ENCODE results near the gene ADAMTS9. TPM values are rescaled to one million over a fixed set of nuclear protein-coding genes. Genes with fewer than 3 reads are reported as not detected.

Gene ADAMTS9
- total and polyA plus RNA-seq, 11 donors: 11.3 to 74.4 (median 18.8) TPM

GRCh38 chr3:64493149-64493548 is 194.7 kb downstream of the ADAMTS9 start:
- no peak for DNase-seq
- Histone ChIP-seq H3K9me3 (no peaks in the 10 kb centered on the region), H3K36me3 (no peaks in the 10 kb centered on the region), H3K27ac (no peak overlapping the region), H3K4me1 (peaks cover 0 to 8% (median 0%) of the 10 kb centered on the region in 12 donors), H3K4me3 (no peak overlapping the region), H3K27me3 (peaks cover 0 to 29% (median 0%) of the 10 kb centered on the region in 9 donors)
- intact Hi-C loops (cut with DNase I): no loop called here
- no peak for TF ChIP-seq POLR2A (IDR thresholded peaks at IDR 0.05)
- 63 to 76% (median 71%) methylated on average over 2 of the region's 2 CpGs for WGBS, 4 donors
- ATAC-seq: no peak

- Histone ChIP-seq H3K4me3 (no peak overlapping the region), H3K4me1 (peaks cover 0 to 8% (median 0%) of the 10 kb centered on the region in 12 donors), H3K27me3 (peaks cover 0 to 29% (median 0%) of the 10 kb centered on the region in 9 donors), H3K9me3 (no peaks in the 10 kb centered on the region), H3K27ac (no peak overlapping the region), H3K36me3 (no peaks in the 10 kb centered on the region)
- DNase-seq: no peak
- intact Hi-C loops (cut with DNase I): no loop called here
- no peak for ATAC-seq
- 87 to 92% (median 89%) methylated on average over 3 of the region's 3 CpGs for WGBS, 4 donors
- TF ChIP-seq CTCF (IDR thresholded peaks at IDR 0.05): no peak
Measured at GRCh38 chr3:64491843-64492242, 196.0 kb downstream of the ADAMTS9 start.

GRCh38 chr3:64490180-64490724 is 197.5 kb downstream of the ADAMTS9 start:
- H3K36me3 ChIP-seq: no peaks in the 10 kb centered on the region
- H3K9me3 ChIP-seq: no peaks in the 10 kb centered on the region
- DNase-seq (no peak), ATAC-seq (no peak)
- no peak overlapping the region for H3K27ac ChIP-seq
- H3K4me3 ChIP-seq: no peak overlapping the region
- WGBS, 4 donors: 87 to 92% (median 89%) methylated on average over 6 of the region's 6 CpGs
- TF ChIP-seq POLR2A (IDR thresholded peaks at IDR 0.05) (no peak), CTCF (IDR thresholded peaks at IDR 0.05) (no peak)
- peaks cover 0 to 29% (median 0%) of the 10 kb centered on the region in 9 donors for H3K27me3 ChIP-seq
- H3K4me1 ChIP-seq: peaks cover 0 to 8% (median 0%) of the 10 kb centered on the region in 12 donors
- intact Hi-C loops (cut with DNase I): no loop called here

- Histone ChIP-seq H3K4me3 (peak overlapping the region in 2 of 12 donors; percentile 15 to 20), H3K27me3 (peaks cover 0 to 29% (median 0%) of the 10 kb centered on the region in 9 donors), H3K36me3 (no peaks in the 10 kb centered on the region), H3K27ac (no peak overlapping the region), H3K9me3 (no peaks in the 10 kb centered on the region), H3K4me1 (peaks cover 0 to 9% (median 0%) of the 10 kb centered on the region in 12 donors)
- ATAC-seq (peak in 3 of 4 donors; percentile 46 to 62 (median 49)), DNase-seq (peak in 1 of 5 donors; percentile 42)
- 29 to 37% (median 33%) methylated on average over 23 of the region's 23 CpGs for WGBS, 4 donors
- intact Hi-C loops (cut with DNase I): loop anchor here in 5 of 10 donors (5.0 to 10.0 kb wide), 4 partner anchors 85 to 1135 kb away; no protein-coding TSS in a partner anchor
- TF ChIP-seq POLR2A (IDR thresholded peaks at IDR 0.05) (no peak), CTCF (IDR thresholded peaks at IDR 0.05) (no peak)
Measured at GRCh38 chr3:64489361-64490044, 198.3 kb downstream of the ADAMTS9 start.

All from heart left ventricle (tissue), 16 donors.